Measurements from ENCODE around the gene LPP. TPM values are rescaled to one million over a fixed set of nuclear protein-coding genes. Genes with fewer than 3 reads are reported as not detected.

The LPP gene
- total RNA-seq, 1 experiment from 2014 or later = 54.0 TPM

- Histone ChIP-seq H2AFZ (ENCODE audit: low read depth, low read length, poor library complexity, severe bottlenecking) (no peak overlapping the region), H3K4me1 (ENCODE audit: control insufficient read depth in 1 of 2, insufficient read depth in 2 of 2, low read length in 2 of 2) (no peaks in the 10 kb centered on the region), H3K9me3 (ENCODE audit: control insufficient read depth in 1 of 2, insufficient read depth in 1 of 2, low read depth in 1 of 2, low read length in 2 of 2) (no peaks in the 10 kb centered on the region), H4K20me1 (ENCODE audit: insufficient read depth) (no peaks in the 10 kb centered on the region), H3K36me3 (ENCODE audit: control insufficient read depth in 1 of 2, insufficient read depth in 2 of 2, low read length in 2 of 2) (no peaks in the 10 kb centered on the region), H3K4me2 (ENCODE audit: low read length) (no peak overlapping the region), H3K79me2 (ENCODE audit: insufficient read depth, low read length) (peaks cover under 1% of the 10 kb centered on the region; the same call in 1 of the 2 replicates), H3K9me2 (ENCODE audit: insufficient read depth) (no peaks in the 10 kb centered on the region), H3K9ac (ENCODE audit: low read length) (no peak overlapping the region), H3K27me3 (ENCODE audit: insufficient read depth, low read length) (no peaks in the 10 kb centered on the region), H3K27ac (ENCODE audit: low read depth, low read length) (no peak overlapping the region), H3K4me3 (replicated peaks in 1 of 2; ENCODE audit: low read depth in 1 of 2, low read length in 2 of 2) (no peak overlapping the region)
- intact Hi-C loops (cut with micrococcal nuclease) = no loop called here
- BruUV-seq (replicated peaks) = no TSS peak
- ChIA-PET RAD21 (ENCODE audit: low non-redundant PET in 1 of 2, low total read pairs in 2 of 2, uncharacterized antibody in 2 of 2, unreplicated experiment in 2 of 2) (no interaction called here), CTCF (no interaction called here), POLR2A (no interaction called here)
- ATAC-seq (no peak), DNase-seq (ENCODE audit: low read depth, low spot score) (no peak)
- TF ChIP-seq ZBTB33 (IDR thresholded peaks at IDR 0.05; ENCODE audit: extremely low read depth, insufficient replicate concordance, low read length) = no peak
- TF ChIP-seq EGR1 (IDR thresholded peaks at IDR 0.05; ENCODE audit: low read depth) = no peak
- no peak for TF ChIP-seq YY1 (IDR thresholded peaks at IDR 0.05; ENCODE audit: extremely low read depth, insufficient replicate concordance, low read depth, low read length)
- no peak for TF ChIP-seq ZFX (IDR thresholded peaks at IDR 0.05)
- no peak for TF ChIP-seq SRF (IDR thresholded peaks at IDR 0.05; ENCODE audit: low read depth)
- no peak for TF ChIP-seq ZNF274 (IDR thresholded peaks at IDR 0.05; ENCODE audit: low read depth, low read length)
- TF ChIP-seq CEBPB (IDR thresholded peaks at IDR 0.05; ENCODE audit: low read depth) = no peak
- TF ChIP-seq ELF1 (IDR thresholded peaks at IDR 0.05; ENCODE audit: borderline replicate concordance, low read depth) = no peak
- no peak for TF ChIP-seq EZH2 (IDR thresholded peaks at IDR 0.05)
- no peak for TF ChIP-seq SIN3A (IDR thresholded peaks at IDR 0.05; ENCODE audit: low read depth)
- TF ChIP-seq SP1 (IDR thresholded peaks at IDR 0.05; ENCODE audit: low read depth) = no peak
- TF ChIP-seq JUND (IDR thresholded peaks at IDR 0.05) = no peak
- TF ChIP-seq MAX (IDR thresholded peaks at IDR 0.05) = no peak
- TF ChIP-seq REST (IDR thresholded peaks at IDR 0.05; ENCODE audit: low read depth) = no peak
- no peak for TF ChIP-seq CTCF (IDR thresholded peaks at IDR 0.05 in 2 of 3, conservative IDR thresholded peaks at IDR 0.05 in 1 of 3; ENCODE audit: borderline replicate concordance in 1 of 3, insufficient read depth in 1 of 3, low read depth in 2 of 3, low read length in 2 of 3)
- TF ChIP-seq EZH2phosphoT487 (IDR thresholded peaks at IDR 0.05; ENCODE audit: borderline replicate concordance) = no peak
Observed at GRCh38 chr3:188326111-188326510, 172.2 kb downstream of the LPP start.
